GM12801 (cell line): ENCODE measurements around the gene QSOX2.

Source experiments
- TF ChIP-seq, protein P1 (sequence below): IDR thresholded peaks from one replicate; pipeline ENCODE4 v1.5.1; 2011; ENCODE audit warnings: control low read depth; ENCODE audit not compliant: insufficient read length; ENCODE audit errors: extremely low read depth

QSOX2 gene

DNA sequence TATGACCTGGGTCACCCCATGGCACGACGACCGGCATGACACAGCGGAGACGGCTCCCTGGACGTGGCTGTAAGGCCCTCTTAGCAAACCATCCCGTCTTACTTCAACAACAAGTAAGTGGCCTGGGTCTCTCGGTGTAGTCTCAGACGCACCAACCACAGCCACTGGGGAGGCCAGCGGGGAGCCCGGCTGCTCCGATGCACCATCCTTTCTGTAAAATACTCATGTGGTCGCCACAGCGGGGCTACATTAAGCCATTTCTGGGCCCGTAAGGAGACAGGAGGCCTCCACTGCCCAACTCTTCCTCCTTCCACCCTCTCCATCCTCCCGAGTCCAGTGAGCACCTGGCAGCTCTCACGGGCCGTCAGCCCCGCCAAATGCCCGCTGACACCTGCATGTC, 4.7 kb downstream of the QSOX2 start:
- TF ChIP-seq, protein P1, sequence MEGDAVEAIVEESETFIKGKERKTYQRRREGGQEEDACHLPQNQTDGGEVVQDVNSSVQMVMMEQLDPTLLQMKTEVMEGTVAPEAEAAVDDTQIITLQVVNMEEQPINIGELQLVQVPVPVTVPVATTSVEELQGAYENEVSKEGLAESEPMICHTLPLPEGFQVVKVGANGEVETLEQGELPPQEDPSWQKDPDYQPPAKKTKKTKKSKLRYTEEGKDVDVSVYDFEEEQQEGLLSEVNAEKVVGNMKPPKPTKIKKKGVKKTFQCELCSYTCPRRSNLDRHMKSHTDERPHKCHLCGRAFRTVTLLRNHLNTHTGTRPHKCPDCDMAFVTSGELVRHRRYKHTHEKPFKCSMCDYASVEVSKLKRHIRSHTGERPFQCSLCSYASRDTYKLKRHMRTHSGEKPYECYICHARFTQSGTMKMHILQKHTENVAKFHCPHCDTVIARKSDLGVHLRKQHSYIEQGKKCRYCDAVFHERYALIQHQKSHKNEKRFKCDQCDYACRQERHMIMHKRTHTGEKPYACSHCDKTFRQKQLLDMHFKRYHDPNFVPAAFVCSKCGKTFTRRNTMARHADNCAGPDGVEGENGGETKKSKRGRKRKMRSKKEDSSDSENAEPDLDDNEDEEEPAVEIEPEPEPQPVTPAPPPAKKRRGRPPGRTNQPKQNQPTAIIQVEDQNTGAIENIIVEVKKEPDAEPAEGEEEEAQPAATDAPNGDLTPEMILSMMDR, result no peak

DNA sequence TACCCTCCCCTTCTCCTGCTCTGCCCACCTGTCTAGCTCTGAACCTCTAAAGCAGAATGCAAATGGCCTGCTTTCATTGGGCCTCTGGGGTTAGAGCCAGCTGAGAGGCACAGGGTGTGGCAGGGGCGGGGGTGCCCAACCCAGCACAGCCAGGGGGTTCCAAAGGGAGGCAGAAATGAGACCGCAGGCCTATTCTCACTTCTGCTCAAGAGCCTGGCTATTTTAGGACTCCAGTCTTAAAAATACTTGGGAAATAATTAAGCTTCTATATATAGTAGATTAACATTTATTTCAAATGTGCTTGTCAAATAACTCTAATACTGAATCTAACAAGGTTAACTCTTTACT, 5.7 kb downstream of the QSOX2 start:
- TF ChIP-seq, protein P1, result no peak

DNA sequence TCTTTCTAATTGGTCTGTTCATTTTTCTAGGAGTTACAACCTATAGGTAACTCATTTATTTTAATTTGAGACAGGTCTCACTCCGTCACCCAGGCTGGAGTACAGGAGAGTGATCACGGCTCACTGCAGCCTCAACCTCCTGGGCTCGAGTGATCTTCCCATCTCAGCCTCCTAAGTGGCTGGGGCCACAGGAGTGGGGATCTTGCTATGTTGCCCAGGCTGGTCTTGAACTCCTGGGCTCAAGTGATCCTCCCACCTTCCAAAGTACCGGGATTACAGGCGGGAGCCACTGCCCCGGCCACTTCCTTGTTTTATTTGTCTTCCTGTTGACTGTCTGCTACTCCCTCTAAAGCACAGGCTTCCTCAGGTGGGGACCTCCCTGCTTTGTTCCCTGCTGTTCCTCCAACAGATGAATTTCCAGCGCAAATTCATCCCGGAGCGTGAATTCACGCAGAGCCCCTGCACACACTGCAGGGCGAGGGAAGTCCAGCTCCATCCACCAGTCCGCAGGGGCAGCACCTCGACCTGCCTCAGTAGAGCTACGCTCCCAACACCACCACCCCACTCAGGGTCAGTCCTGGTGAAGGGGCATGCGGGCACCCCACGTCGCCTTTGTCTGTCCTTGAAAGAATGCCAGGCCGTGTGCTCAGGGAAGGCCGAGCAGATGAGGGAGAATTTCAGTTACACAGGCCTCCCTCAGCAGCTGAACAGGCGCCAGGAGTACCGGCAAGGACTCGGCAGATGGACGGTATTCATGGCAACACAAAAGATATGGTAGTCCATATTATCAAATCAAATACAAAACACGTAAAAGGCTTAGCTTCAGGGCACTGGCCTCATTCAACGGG, 6.3 kb downstream of the QSOX2 start:
- TF ChIP-seq, protein P1, result no peak

DNA sequence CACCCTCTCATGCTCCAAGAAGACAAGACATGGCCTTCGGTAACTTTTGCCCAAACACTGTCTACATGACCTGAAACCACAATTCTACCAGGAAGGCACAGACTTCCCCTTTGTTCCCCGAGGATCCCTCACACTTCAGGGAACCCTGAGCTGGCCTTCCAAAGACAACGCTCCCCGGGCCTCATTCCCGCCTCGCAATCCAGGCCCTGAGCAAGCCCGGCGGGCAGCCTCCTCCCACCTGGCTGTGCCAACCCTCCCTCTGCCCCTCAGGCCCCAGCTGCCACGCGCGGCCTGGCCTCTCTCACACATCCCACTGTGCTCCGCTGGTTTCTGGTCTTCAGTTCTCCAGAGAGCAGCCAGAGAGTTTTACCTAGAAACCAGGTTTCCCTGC, 7.3 kb downstream of the QSOX2 start:
- TF ChIP-seq, protein P1, result no peak

DNA sequence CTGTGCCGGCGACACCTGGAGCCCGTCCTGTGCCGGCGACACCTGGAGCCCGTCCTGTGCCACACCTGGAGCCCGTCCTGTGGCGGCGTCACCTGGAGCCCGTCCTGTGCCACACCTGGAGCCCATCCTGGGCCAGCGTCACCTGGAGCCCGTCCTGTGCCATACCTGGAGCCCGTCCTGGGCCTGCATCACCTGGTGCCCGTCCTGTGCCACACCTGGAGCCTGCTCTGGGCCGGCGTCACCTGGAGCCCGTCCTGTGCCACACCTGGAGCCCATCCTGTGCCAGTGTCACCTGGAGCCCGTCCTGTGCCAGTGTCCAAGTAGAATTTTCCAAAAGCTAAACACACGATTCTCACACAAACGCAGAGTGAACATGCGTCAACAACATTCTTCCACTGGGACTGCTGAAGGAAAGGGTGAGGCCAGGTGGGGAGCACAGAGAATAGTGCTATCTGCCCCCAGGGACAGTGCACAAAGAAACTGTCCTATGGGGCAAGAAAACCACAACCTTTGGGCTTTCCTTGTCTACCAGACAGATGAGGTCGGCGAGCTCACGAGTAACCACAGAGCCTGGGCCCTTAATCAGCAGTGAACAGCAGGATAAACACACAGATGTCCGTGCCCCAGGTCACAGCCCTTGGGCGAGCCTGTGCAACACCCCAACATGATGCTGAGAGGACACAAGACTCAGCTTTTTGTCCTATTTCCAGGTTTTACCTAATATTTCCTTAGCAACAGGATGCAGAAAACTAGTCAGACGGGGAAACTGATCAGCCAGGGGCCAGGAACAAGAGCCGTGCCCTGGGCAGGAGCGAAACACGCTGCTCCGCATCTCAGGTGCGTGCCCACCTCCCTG, 7.9 kb downstream of the QSOX2 start:
- TF ChIP-seq, protein P1, result no peak

DNA sequence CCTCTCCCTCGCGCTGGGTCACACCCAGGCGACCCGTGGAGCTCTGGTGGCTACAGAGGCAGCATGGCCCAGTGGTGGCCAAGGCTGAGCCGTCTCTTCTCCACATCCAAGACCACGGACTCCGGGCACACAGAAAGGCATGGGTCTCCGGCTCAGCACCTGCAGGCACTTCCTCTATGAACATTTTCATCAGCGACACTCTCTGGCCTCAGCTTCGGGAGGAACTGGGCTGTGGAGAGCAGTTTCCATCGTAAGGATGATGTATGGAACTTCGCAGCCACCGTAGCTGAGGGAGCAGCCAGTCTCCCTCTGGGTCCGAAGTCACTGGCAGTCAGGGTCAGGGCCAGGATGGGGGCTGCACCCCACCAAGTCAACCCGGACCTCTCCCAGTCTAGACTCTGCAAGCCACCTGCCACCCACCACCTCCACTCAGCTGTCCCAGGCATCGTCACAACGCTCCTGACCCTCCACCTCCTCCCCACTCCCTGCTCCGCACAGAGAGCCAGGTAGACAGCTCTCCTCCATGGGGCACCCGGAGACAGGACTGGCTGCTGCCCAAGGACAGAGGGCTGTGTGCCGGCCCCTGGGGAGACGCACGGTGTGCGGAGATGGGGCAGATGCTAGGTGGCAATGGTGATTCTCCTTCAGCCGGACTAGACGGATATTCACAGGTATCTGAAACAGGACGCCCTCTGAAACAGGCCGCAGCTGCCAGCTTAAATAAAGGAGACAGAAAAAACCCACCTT, 9.7 kb downstream of the QSOX2 start:
- TF ChIP-seq, protein P1, result no peak

DNA sequence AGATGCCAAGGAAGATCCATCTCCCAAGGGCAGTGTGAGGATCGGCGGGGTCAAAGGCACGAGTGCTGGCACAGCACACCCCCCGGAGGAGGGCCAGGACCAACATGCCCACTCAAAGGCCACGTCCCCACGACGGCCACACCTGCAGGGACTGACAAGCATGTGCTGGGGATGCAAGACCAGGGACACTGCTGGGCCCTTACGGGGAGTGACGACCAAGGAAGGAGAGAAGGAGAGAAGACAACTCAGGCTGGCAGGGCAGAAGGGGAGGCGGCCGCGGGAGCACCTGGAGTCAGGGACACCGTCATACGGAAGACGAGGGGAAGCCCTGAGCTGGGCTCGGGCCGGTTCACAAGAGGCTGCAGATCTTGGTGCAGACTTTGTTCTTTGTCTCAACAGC, 10.4 kb downstream of the QSOX2 start:
- TF ChIP-seq, protein P1, result no peak
